Tibial nerve (tissue), 4 donors: ENCODE results near the gene VWF.

Source experiments
- CTCF ChIP-seq, 5 experiments: fragments of 200-600 bp in 3 of 5; fragments of 450-650 bp in 2 of 5; sonication (generic) in 3 of 5; IDR thresholded peaks; one replicate each; pipeline ENCODE4 v1.5.1; 2016 to 2019; ENCODE audit warnings: antibody characterized with exemption in 5 of 5, mild to moderate bottlenecking in 3 of 5, moderate library complexity in 2 of 5
- EP300 ChIP-seq, 2 donors: sonication (generic); formaldehyde crosslinking; IDR thresholded peaks; one replicate each; pipeline ENCODE4 v1.6.1; 2017; ENCODE audit warnings: antibody characterized with exemption in 2 of 2, mild to moderate bottlenecking in 1 of 2

- no peak for TF ChIP-seq CTCF (IDR thresholded peaks at IDR 0.05)
- TF ChIP-seq EP300 (IDR thresholded peaks at IDR 0.05), result no peak
These were observed 59.2 kb downstream of the VWF start for GRCh38 chr12:6065131-6065862.
